Left hindlimb (tissue), 1 donor: Measurements from ENCODE around the gene ZNF235.
"Not testable (repeated sequence)": the region's sequence is repeated elsewhere in the genome, so short reads cannot be mapped to it uniquely, and the experiment has no call there.

Experiments
- DNase-seq: peaks from one replicate; pipeline ENCODE4 v3.0.0-alpha.2; 2018

Gene ZNF235

DNA sequence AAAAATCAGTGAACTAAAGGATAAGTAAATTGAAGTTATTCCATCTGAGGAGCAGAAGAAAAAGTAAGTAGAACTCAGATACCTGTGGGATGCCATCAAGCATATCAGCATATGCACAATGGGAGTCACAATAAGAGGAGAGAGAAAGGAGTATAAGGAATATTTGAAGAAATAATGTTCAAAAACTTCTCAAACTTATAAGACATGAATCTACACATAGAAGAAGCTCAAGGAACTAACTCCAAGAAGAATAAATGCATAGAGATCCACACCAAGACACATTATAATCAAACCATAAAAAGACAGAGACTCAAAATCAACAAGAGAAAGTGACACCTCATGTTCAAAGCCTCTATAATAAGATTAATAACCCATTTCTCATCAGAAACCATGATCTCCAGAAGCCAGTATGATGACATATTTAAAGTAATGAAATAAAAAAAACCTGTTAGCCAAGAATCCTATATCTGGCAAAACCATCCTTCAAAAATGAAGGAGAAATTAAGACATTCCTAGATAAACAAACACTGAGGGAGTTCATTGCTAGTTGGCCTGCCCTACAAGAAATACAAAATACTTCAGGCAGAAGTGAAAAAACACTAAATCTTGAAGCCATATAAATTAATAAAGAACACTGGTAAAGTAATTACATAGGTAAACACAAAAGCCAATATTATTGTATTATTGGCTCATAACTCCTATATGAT, 49.0 kb downstream of the ZNF235 start:
- DNase-seq: no peak

DNA sequence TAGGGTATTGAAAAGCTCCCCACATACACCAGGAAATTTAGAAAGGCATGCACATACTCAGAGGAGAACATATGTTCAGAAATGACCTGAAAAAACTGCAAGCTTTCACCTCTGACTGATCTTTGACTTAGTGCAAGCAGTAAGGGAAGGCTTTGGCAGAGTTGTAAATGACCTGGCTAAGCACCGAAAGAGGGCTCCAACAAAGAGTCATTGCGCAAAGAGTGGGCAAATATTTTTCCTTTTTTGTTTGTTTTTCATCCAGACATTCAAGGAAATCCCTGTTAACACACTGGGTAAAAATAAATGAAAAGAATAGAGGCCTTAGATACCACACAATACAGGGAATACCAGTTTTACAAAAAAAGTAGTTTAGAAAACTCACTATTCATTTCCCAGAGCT, 50.3 kb downstream of the ZNF235 start:
- DNase-seq: no peak

DNA sequence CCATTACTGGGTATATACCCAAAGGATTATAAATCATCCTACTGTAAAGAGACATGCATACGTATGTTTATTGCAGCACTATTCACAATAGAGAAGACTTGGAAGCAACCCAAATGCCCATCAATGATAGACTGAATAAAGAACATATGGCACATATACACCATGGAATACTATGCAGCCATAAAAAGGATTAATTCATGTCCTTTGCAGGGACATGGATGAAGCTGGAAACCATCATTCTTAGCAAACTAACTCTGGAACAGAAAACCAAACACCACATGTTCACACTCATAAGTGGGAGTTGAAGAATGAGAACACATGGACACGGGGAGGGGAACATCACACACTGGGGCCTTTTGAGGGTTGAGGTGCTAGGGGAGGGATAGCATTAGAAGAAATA, 51.4 kb downstream of the ZNF235 start:
- not testable (repeated sequence) for DNase-seq

DNA sequence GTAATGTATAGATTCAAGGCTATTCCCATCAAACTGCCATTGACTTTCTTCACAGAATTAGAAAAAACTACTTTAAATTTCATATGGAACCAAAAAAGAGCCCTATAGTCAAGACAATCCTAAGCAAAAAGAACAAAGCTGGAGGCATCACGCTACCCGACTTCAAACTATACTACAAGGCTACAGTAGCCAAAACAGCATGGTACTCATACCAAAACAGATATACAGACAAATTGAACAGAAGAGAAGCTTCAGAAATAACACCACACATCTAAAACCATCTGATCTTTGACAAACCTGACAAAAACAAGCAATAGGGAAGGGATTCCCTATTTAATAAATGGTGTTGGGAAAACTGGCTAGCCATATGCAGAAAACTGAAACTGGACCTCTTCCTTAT, 52.5 kb downstream of the ZNF235 start:
- DNase-seq: not testable (repeated sequence)

DNA sequence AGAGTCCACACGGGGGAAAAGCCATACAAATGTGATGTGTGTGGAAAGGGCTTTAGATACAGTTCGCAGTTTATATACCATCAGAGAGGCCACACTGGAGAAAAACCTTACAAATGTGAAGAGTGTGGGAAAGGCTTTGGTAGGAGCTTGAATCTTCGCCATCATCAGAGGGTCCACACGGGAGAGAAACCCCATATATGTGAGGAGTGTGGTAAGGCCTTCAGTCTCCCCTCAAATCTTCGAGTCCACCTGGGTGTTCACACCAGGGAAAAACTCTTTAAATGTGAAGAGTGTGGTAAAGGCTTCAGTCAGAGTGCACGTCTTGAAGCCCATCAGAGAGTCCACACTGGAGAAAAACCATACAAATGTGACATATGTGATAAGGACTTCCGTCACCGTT, 68.4 kb downstream of the ZNF235 start:
- DNase-seq: no peak
